Astrocyte (in vitro differentiated cells and primary cell): ENCODE data around the gene STAB1. TPM values are rescaled to one million over a fixed set of nuclear protein-coding genes. Genes with fewer than 3 reads are reported as not detected.

ENCODE experiments used
- DNase-seq: peaks from one replicate; pipeline ENCODE4 v3.0.0-alpha.2; 2010; ENCODE audit warnings: low read depth
- FAIRE-seq: peaks from 2 replicates; lab custom pipeline; 2011; peaks lifted over from hg19 to GRCh38; lab: Jason Lieb, UNC
- H2AFZ ChIP-seq: 2 replicates; pipeline ENCODE4 v1.6.0; 2012; ENCODE audit warnings: low read depth, low read length, inconsistent platforms
- H3K27ac ChIP-seq: 2 replicates; pipeline ENCODE4 v1.5.1; 2011; ENCODE audit warnings: low read depth, low read length, inconsistent platforms
- H3K27me3 ChIP-seq: 2 replicates; pipeline ENCODE4 v1.6.0; 2011; ENCODE audit warnings: low read length, inconsistent platforms; ENCODE audit not compliant: insufficient read depth
- H3K36me3 ChIP-seq: 2 replicates; pipeline ENCODE4 v1.5.1; 2011; ENCODE audit warnings: low read length, inconsistent platforms; ENCODE audit not compliant: insufficient read depth
- H3K4me1 ChIP-seq: 2 replicates; pipeline ENCODE4 v1.5.1; 2011; ENCODE audit warnings: low read length, inconsistent platforms; ENCODE audit not compliant: insufficient read depth
- H3K4me2 ChIP-seq: 2 replicates; pipeline ENCODE4 v1.6.0; 2012; ENCODE audit warnings: low read length, inconsistent platforms
- H3K4me3 ChIP-seq: 2 replicates; pipeline ENCODE4 v1.5.1; 2011; ENCODE audit warnings: low read depth, mild to moderate bottlenecking, low read length, inconsistent platforms; ENCODE audit not compliant: insufficient read depth
- H3K79me2 ChIP-seq: 2 replicates; pipeline ENCODE4 v1.6.0; 2012; ENCODE audit warnings: mild to moderate bottlenecking, low read length, inconsistent platforms; ENCODE audit not compliant: insufficient read depth
- H3K9ac ChIP-seq: 2 replicates; pipeline ENCODE4 v1.6.0; 2012; ENCODE audit warnings: mild to moderate bottlenecking, low read length, inconsistent platforms
- H3K9me3 ChIP-seq: 2 replicates; pipeline ENCODE4 v1.5.1; 2012; ENCODE audit warnings: low read depth, mild to moderate bottlenecking, low read length, inconsistent platforms; ENCODE audit not compliant: insufficient read depth
- H4K20me1 ChIP-seq: 2 replicates; pipeline ENCODE4 v1.6.0; 2012; ENCODE audit warnings: low read length, inconsistent platforms; ENCODE audit not compliant: insufficient read depth
- H3K27ac Mint-ChIP-seq: one replicate; pipeline ENCODE4 v1.8.0; 2021; ENCODE audit warnings: mild to moderate bottlenecking, mixed read lengths; ENCODE audit not compliant: unreplicated experiment
- H3K27me3 Mint-ChIP-seq: one replicate; pipeline ENCODE4 v1.8.0; 2021; ENCODE audit warnings: low read depth, mixed read lengths; ENCODE audit not compliant: unreplicated experiment
- H3K36me3 Mint-ChIP-seq: one replicate; pipeline ENCODE4 v1.8.0; 2021; ENCODE audit warnings: low read depth, mixed read lengths; ENCODE audit not compliant: unreplicated experiment
- H3K4me1 Mint-ChIP-seq: one replicate; pipeline ENCODE4 v1.8.0; 2021; ENCODE audit warnings: low read depth, mixed read lengths; ENCODE audit not compliant: unreplicated experiment
- H3K4me3 Mint-ChIP-seq: one replicate; pipeline ENCODE4 v1.8.0; 2021; ENCODE audit warnings: mild to moderate bottlenecking, moderate library complexity, mixed read lengths; ENCODE audit not compliant: unreplicated experiment
- H3K9me3 Mint-ChIP-seq: one replicate; pipeline ENCODE4 v1.8.0; 2021; ENCODE audit warnings: mild to moderate bottlenecking, mixed read lengths; ENCODE audit not compliant: unreplicated experiment
- EZH2 ChIP-seq: IDR thresholded peaks from 2 replicates; pipeline ENCODE4 v1.6.1; 2012; ENCODE audit warnings: mild to moderate bottlenecking, low read length, inconsistent platforms; ENCODE audit not compliant: insufficient read depth
- total RNA-seq: library from RNA; stranded (reverse); gene quantifications from 2 replicates; pipeline ENCODE4 v1.2.1, GENCODE V29; 2021
- TF ChIP-seq, protein P1 (sequence below): IDR thresholded peaks from 2 replicates; pipeline ENCODE4 v1.5.1; 2011; ENCODE audit warnings: low read depth, mild to moderate bottlenecking, inconsistent platforms, low read length, moderate library complexity; ENCODE audit not compliant: insufficient read depth

The STAB1 gene
- total RNA-seq, 1 donor from 2014 or later, result 0.39 TPM

DNA sequence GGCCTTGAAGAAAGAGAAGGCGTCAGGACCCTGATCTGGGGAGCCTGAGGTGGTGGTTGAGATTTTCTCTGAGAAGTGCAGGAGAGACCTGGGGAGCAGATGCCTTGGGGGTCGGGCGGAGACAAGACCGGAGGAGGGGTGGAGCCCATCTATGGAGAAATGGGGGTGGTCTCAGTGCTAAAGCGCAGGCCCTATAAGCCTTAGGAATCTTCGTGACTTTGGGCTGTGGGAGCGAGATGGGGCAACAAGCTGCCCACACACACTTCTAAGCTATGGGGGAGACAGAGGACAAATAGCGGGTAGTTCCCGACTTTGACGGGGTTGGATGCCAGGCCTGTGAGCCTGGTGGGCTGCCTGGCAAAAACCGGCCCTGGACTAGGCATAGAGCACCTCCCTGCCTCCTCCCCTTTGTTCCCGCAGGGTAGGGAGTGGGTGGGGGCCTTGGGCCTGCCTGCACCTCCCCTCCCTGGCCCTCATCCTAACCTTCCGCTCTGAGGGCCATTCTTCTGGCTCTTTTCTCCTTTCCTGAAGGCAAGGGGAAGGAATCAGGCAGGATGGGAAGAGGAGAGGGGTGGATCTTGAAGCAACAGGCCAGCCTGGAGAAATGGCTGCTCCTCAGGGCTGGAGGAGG is 38.9 kb upstream of the STAB1 start:
- peaks cover 22% of the 10 kb centered on the region for H3K4me1 Mint-ChIP-seq

DNA sequence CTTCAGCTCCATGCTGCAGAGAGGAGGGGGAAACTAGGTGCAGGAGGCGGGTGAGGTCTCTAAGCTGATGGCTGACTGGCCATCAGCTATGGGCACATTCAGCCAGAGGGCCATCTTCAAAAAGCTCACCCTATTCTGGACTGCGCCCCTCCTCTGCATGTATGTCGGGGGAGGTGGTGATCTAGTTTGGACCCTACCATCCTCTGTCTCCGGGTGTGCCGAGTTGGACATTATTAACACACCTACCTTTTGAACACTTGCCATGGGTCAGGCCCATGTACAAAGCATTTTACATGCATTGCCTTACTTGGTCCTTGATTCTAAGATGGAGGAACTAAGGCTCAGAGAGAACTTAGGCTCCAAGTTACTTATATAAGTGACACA is 38.3 kb upstream of the STAB1 start:
- no peaks in the 10 kb centered on the region for H3K9me3 Mint-ChIP-seq
- peaks cover 45% of the 10 kb centered on the region for H4K20me1 ChIP-seq

More for the DNA sequence above, 38.9 kb upstream of the STAB1 start:
- Mint-ChIP-seq H3K36me3 (peaks cover 9% of the 10 kb centered on the region), H3K9me3 (no peaks in the 10 kb centered on the region), H3K27ac (peak overlapping the region; percentile 90), H3K27me3 (no peaks in the 10 kb centered on the region), H3K4me3 (peak overlapping the region; percentile 95)
- H3K9ac ChIP-seq, result peak overlapping the region; percentile 91
- H3K79me2 ChIP-seq, result peaks cover 45% of the 10 kb centered on the region
- DNase-seq, result peak; percentile 16
- peak overlapping the region; percentile 60 for H3K27ac ChIP-seq
- peaks cover 25% of the 10 kb centered on the region for H3K36me3 ChIP-seq
- TF ChIP-seq, protein P1, sequence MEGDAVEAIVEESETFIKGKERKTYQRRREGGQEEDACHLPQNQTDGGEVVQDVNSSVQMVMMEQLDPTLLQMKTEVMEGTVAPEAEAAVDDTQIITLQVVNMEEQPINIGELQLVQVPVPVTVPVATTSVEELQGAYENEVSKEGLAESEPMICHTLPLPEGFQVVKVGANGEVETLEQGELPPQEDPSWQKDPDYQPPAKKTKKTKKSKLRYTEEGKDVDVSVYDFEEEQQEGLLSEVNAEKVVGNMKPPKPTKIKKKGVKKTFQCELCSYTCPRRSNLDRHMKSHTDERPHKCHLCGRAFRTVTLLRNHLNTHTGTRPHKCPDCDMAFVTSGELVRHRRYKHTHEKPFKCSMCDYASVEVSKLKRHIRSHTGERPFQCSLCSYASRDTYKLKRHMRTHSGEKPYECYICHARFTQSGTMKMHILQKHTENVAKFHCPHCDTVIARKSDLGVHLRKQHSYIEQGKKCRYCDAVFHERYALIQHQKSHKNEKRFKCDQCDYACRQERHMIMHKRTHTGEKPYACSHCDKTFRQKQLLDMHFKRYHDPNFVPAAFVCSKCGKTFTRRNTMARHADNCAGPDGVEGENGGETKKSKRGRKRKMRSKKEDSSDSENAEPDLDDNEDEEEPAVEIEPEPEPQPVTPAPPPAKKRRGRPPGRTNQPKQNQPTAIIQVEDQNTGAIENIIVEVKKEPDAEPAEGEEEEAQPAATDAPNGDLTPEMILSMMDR, result no peak
- TF ChIP-seq EZH2, result no peak
- H3K4me2 ChIP-seq, result peak overlapping the region; percentile 98
- H2AFZ ChIP-seq, result peak overlapping the region; percentile 46
- peak overlapping the region; percentile 78 for H3K4me3 ChIP-seq
- no peak for FAIRE-seq
- H3K4me1 ChIP-seq, result peaks cover 26% of the 10 kb centered on the region
- no peaks in the 10 kb centered on the region for H3K9me3 ChIP-seq
- H4K20me1 ChIP-seq, result peaks cover 44% of the 10 kb centered on the region
- no peaks in the 10 kb centered on the region for H3K27me3 ChIP-seq

More for the DNA sequence above, 38.3 kb upstream of the STAB1 start:
- Histone ChIP-seq H3K4me2 (peak overlapping the region; percentile 98), H3K4me1 (peaks cover 26% of the 10 kb centered on the region), H3K4me3 (peak overlapping the region; percentile 78), H3K27me3 (no peaks in the 10 kb centered on the region), H3K9me3 (no peaks in the 10 kb centered on the region), H3K79me2 (peaks cover 47% of the 10 kb centered on the region), H2AFZ (peak overlapping the region; percentile 46), H3K36me3 (peaks cover 25% of the 10 kb centered on the region), H3K27ac (no peak overlapping the region), H3K9ac (peak overlapping the region; percentile 91)
- no peaks in the 10 kb centered on the region for H3K27me3 Mint-ChIP-seq
- peaks cover 22% of the 10 kb centered on the region for H3K4me1 Mint-ChIP-seq
- H3K4me3 Mint-ChIP-seq, result peak overlapping the region; percentile 95
- no peak overlapping the region for H3K27ac Mint-ChIP-seq
- FAIRE-seq, result no peak
- TF ChIP-seq EZH2, result no peak
- TF ChIP-seq, protein P1, result no peak
- H3K36me3 Mint-ChIP-seq, result peaks cover 9% of the 10 kb centered on the region
- no peak for DNase-seq
